Endodermal cell (in vitro differentiated cells): ENCODE results near the gene ADAMTS2. TPM values are rescaled to one million over a fixed set of nuclear protein-coding genes. Genes with fewer than 3 reads are reported as not detected.

ENCODE experiments used
- DNase-seq: peaks from one replicate; pipeline ENCODE4 v3.0.0-alpha.2; 2017
- H3K27ac ChIP-seq: 2 replicates; pipeline ENCODE4 v1.5.1; 2013; ENCODE audit warnings: mild to moderate bottlenecking, low read depth, low read length, moderate library complexity
- H3K27me3 ChIP-seq: 2 replicates; pipeline ENCODE4 v1.6.1; 2013; ENCODE audit warnings: mild to moderate bottlenecking, low read length, moderate library complexity; ENCODE audit not compliant: insufficient read depth, control insufficient read depth, poor library complexity, severe bottlenecking
- H3K36me3 ChIP-seq: 2 replicates; pipeline ENCODE4 v1.7.0; 2013; ENCODE audit warnings: mild to moderate bottlenecking, low read length, moderate library complexity; ENCODE audit not compliant: control insufficient read depth, insufficient read depth
- H3K4me1 ChIP-seq: one replicate; pipeline ENCODE4 v1.7.0; 2013; ENCODE audit warnings: low read length; ENCODE audit not compliant: control insufficient read depth, insufficient read depth
- H3K4me3 ChIP-seq: 2 replicates; pipeline ENCODE4 v1.5.1; 2013; ENCODE audit warnings: mild to moderate bottlenecking, low read length, moderate library complexity
- H3K9ac ChIP-seq: 2 replicates; pipeline ENCODE4 v1.6.1; 2013; ENCODE audit warnings: mild to moderate bottlenecking, low read length, moderate library complexity; ENCODE audit not compliant: poor library complexity, severe bottlenecking; ENCODE audit errors: extremely low read depth
- H3K9me3 ChIP-seq: 2 replicates; pipeline ENCODE4 v1.6.1; 2013; ENCODE audit warnings: mild to moderate bottlenecking, low read length, moderate library complexity; ENCODE audit not compliant: control insufficient read depth
- H3K27ac Mint-ChIP-seq: 2 replicates; pipeline ENCODE4 v1.8.0; 2020; ENCODE audit warnings: mixed read lengths
- H3K27me3 Mint-ChIP-seq: 2 replicates; pipeline ENCODE4 v1.8.0; 2021; ENCODE audit warnings: mild to moderate bottlenecking, mixed read lengths; ENCODE audit not compliant: insufficient read depth
- H3K36me3 Mint-ChIP-seq: 2 replicates; pipeline ENCODE4 v1.8.0; 2020; ENCODE audit warnings: low read depth, mixed read lengths
- H3K4me1 Mint-ChIP-seq: 2 replicates; pipeline ENCODE4 v1.8.0; 2020; ENCODE audit warnings: mixed read lengths
- H3K4me3 Mint-ChIP-seq: 2 replicates; pipeline ENCODE4 v1.8.0; 2020; ENCODE audit warnings: mild to moderate bottlenecking, moderate library complexity, mixed read lengths
- H3K9me3 Mint-ChIP-seq: 2 replicates; pipeline ENCODE4 v1.8.0; 2020; ENCODE audit warnings: mild to moderate bottlenecking, mixed read lengths
- WGBS, 2 experiments: methylation state at CpG; one replicate each; pipeline versions ENCODE4 v1.1.5 to v1.1.7; 2013; ENCODE audit warnings: missing lambda C conversion rate in 2 of 2, mixed read lengths in 1 of 2; ENCODE audit not compliant: insufficient coverage in 1 of 2, insufficient read length in 1 of 2; 5-methylcytosine and 5-hydroxymethylcytosine counted together
- total RNA-seq, 2 donors: library from RNA; stranded (reverse); fragmentation: NEBNext Ultra II Directional in 1 of 2; extraction: Animal tissue kit (Norgen Biotek cat#: 25700) in 1 of 2; gene quantifications; 2 replicates in 1 of 2; 3 replicates in 1 of 2; pipeline ENCODE4 v1.2.1, GENCODE V29; 2021
- TF ChIP-seq, protein P1 (sequence below): fragments of 200-600 bp; sonication (generic); conservative IDR thresholded peaks from 2 replicates; pipeline ENCODE4 v1.5.0; 2021; ENCODE audit warnings: antibody characterized with exemption, mild to moderate bottlenecking

ADAMTS2 gene
- total RNA-seq, 2 donors from 2014 or later = 1.2 to 2.6 TPM

DNA sequence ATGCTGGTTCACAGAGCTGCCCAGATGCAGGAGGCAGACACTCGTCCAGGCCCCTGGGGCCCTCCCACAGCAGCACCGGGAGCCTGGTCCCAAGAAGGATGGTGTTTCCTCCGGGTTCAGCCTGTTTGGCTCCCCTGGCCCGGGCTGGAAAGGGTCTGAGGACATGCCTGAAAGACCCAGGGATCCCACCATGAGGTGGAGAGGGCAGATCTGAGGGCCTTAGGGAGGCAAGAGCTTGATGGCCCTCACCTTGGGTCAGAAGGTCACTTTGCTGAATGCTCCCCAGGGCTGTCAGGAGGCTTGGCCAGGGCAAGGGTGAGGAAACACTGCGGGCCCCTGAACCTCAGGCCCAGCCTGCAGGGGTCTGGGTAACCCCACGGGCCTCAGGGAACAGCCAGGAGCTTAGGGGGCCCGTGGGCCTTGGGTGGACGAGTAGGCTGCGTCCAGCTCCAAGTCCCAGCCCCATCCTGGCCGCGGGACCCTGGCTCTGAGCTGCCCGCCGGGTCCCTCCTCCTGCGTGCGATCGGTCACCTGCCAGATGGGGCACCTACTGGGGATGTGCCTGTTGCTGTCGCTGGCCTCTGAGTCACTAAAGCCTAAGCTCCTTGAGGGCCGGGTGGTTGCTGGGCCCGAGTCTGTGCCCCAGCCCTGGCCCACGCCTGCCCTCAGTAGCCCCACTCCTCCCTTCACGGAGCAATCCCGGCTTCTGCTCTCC, 178.9 kb downstream of the ADAMTS2 start:
- Histone ChIP-seq H3K27ac (no peak overlapping the region), H3K4me1 (no peaks in the 10 kb centered on the region), H3K27me3 (peaks cover 7% of the 10 kb centered on the region), H3K4me3 (no peak overlapping the region), H3K36me3 (no peaks in the 10 kb centered on the region), H3K9ac (no peak overlapping the region), H3K9me3 (peaks cover 4% of the 10 kb centered on the region)
- TF ChIP-seq, protein P1, sequence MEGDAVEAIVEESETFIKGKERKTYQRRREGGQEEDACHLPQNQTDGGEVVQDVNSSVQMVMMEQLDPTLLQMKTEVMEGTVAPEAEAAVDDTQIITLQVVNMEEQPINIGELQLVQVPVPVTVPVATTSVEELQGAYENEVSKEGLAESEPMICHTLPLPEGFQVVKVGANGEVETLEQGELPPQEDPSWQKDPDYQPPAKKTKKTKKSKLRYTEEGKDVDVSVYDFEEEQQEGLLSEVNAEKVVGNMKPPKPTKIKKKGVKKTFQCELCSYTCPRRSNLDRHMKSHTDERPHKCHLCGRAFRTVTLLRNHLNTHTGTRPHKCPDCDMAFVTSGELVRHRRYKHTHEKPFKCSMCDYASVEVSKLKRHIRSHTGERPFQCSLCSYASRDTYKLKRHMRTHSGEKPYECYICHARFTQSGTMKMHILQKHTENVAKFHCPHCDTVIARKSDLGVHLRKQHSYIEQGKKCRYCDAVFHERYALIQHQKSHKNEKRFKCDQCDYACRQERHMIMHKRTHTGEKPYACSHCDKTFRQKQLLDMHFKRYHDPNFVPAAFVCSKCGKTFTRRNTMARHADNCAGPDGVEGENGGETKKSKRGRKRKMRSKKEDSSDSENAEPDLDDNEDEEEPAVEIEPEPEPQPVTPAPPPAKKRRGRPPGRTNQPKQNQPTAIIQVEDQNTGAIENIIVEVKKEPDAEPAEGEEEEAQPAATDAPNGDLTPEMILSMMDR = no peak
- no peaks in the 10 kb centered on the region for H3K27me3 Mint-ChIP-seq
- no peak overlapping the region for H3K4me3 Mint-ChIP-seq
- H3K9me3 Mint-ChIP-seq = peaks cover 19% of the 10 kb centered on the region
- WGBS, 2 experiments = 90 to 92% methylated on average over 17 to 22 of the region's 22 CpGs
- no peak overlapping the region for H3K27ac Mint-ChIP-seq
- peak; percentile 35 for DNase-seq
- H3K4me1 Mint-ChIP-seq = no peaks in the 10 kb centered on the region
- H3K36me3 Mint-ChIP-seq = peaks cover 2% of the 10 kb centered on the region

DNA sequence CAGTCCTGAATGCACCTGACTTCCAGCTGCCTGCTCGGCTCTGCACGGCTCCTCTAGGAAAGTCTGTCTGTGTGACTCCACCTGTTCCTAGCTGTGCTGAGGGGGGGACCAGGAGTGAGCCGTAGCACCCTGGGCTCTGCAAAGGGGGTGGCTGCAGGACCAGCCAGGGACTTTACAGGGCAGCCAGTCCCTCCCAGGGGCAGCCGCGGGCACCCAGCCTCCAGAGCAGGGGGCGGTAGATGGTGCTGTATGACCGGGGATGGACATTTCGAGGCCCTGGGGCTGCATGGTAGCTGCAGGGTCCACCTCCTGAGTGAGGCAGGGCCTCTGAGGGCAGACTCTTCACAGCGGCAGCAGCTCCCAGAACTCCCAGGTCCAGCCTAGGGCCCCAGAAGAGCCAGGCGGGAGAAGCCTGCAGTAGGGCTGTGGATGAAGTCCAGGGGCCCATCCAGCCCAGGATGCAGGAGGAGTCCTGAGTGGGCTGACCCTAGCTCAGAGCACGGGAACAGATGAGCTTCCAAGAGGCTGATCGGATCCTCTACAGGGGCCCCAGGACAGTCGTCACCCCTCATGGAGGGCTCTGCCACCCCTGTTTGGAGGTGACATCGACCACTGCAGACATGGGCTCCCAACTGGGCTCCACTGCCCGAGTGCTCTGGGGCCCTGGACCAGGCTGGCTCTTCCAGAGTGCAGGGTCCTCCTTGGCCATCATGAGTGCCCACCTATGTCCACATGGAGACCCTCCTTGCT, 179.7 kb downstream of the ADAMTS2 start:
- Histone ChIP-seq H3K27ac (no peak overlapping the region), H3K4me1 (no peaks in the 10 kb centered on the region), H3K27me3 (peaks cover 7% of the 10 kb centered on the region), H3K9me3 (peaks cover 4% of the 10 kb centered on the region), H3K4me3 (no peak overlapping the region), H3K36me3 (no peaks in the 10 kb centered on the region), H3K9ac (no peak overlapping the region)
- Mint-ChIP-seq H3K27ac (no peak overlapping the region), H3K27me3 (no peaks in the 10 kb centered on the region), H3K9me3 (peaks cover 24% of the 10 kb centered on the region), H3K4me3 (no peak overlapping the region), H3K4me1 (no peaks in the 10 kb centered on the region), H3K36me3 (peaks cover 2% of the 10 kb centered on the region)
- TF ChIP-seq, protein P1 = no peak
- 91 to 100% methylated on average over 7 to 15 of the region's 15 CpGs for WGBS, 2 experiments
- peak; percentile 43 for DNase-seq

DNA sequence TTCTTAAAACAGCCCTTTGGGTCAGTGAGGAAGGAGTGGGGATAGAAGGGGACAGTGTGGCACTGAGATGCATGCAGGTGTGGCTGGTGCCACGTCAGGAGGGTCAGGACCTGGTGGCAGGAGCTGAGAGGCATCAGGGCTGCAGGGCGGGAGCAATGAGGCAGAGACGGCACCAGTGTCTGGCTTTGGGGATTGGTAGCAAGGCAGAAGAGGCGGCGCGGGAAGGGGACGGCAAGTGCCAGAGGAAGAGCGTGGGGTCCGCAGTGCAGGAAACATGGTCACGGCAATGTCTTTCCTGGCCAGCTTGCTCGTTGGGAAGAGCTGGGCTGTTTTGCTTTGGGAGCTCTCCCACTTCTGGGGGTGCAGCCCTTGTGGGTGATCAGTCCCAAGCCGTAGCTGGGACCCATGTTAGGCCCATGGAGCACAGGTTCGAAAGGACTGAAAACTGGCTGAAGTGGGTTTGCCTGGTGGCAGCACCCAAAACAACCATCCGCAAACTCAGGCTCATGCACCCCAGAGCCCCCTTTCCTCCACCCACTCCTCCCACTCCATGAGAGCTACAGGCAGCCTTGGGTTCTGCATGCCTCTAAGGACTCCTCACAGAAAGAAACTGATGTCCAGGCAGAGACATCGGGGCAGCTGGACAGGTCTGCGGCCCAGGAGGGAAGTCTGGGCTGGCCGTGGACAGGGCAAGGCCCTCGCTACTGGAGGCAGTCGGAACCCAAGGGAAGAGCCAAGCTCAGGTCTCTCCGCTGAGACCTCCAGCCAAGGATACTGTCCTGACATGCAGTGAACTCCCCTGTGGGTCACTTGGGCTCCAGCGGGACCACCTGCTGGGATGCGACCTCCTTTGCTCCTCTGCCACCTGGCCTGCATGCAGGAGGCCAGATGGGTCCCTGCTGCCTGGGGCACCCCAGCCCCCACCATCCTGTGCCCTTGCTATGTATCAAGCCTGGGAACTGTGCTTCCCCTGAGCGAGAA, 180.6 kb downstream of the ADAMTS2 start:
- Histone ChIP-seq H3K27me3 (peaks cover 7% of the 10 kb centered on the region), H3K4me1 (no peaks in the 10 kb centered on the region), H3K27ac (no peak overlapping the region), H3K36me3 (no peaks in the 10 kb centered on the region), H3K9me3 (peaks cover 4% of the 10 kb centered on the region), H3K9ac (no peak overlapping the region), H3K4me3 (no peak overlapping the region)
- no peaks in the 10 kb centered on the region for H3K4me1 Mint-ChIP-seq
- DNase-seq = peak; percentile 40
- WGBS, 2 experiments = 90 to 95% methylated on average over 22 to 23 of the region's 23 CpGs
- H3K27me3 Mint-ChIP-seq = no peaks in the 10 kb centered on the region
- TF ChIP-seq, protein P1 = no peak
- H3K4me3 Mint-ChIP-seq = no peak overlapping the region
- H3K9me3 Mint-ChIP-seq = peaks cover 22% of the 10 kb centered on the region
- H3K36me3 Mint-ChIP-seq = peaks cover 1% of the 10 kb centered on the region
- H3K27ac Mint-ChIP-seq = no peak overlapping the region
